A673 (cell line): ENCODE measurements around the gene COMMD4. TPM values are rescaled to one million over a fixed set of nuclear protein-coding genes. Genes with fewer than 3 reads are reported as not detected.
"Not testable (repeated sequence)": the region's sequence is repeated elsewhere in the genome, so short reads cannot be mapped to it uniquely, and the experiment has no call there.

Experiments
- BruUV-seq: library from RNA; stranded (reverse); fragments of 400-500 nt; replicated peaks from 2 replicates; lab custom pipeline; 2021; lab: Mats Ljungman, UMichigan
- CTCF ChIA-PET: fragments of 300-600 bp; sonication (Branson Sonifier 250); formaldehyde crosslinking; loops from one replicate; lab custom pipeline; 2022; ENCODE audit warnings: antibody characterized with exemption; lab: Charles Lee
- POLR2A ChIA-PET: fragments of 300-600 bp; sonication (Branson Sonifier 250); formaldehyde crosslinking; loops from one replicate; lab custom pipeline; 2022; ENCODE audit warnings: antibody characterized with exemption; ENCODE audit not compliant: low non-redundant PET; lab: Charles Lee
- DNase-seq: peaks from one replicate; pipeline ENCODE4 v3.0.0-alpha.2; 2015; ENCODE audit warnings: low spot score
- H3K27ac ChIP-seq: fragments of 200-600 bp; sonication (generic); 2 replicates; pipeline ENCODE4 v1.5.1; 2016; ENCODE audit warnings: mixed run types, low read depth, mild to moderate bottlenecking, mixed read lengths, antibody characterized with exemption, low read length; ENCODE audit not compliant: poor library complexity, severe bottlenecking
- H3K27me3 ChIP-seq: fragments of 200-600 bp; sonication (generic); replicated peaks from 2 replicates; pipeline ENCODE4 v1.6.1; 2017; ENCODE audit warnings: mixed run types, low read depth, mild to moderate bottlenecking, mixed read lengths, antibody characterized with exemption, low read length; ENCODE audit not compliant: insufficient read depth, poor library complexity
- H3K36me3 ChIP-seq: fragments of 200-600 bp; sonication (generic); 2 replicates; pipeline ENCODE4 v1.6.1; 2016; ENCODE audit warnings: mixed run types, mild to moderate bottlenecking, mixed read lengths, antibody characterized with exemption, low read length; ENCODE audit not compliant: insufficient read depth, poor library complexity, severe bottlenecking
- H3K4me1 ChIP-seq: fragments of 200-600 bp; sonication (generic); 2 replicates; pipeline ENCODE4 v1.6.1; 2017; ENCODE audit warnings: mixed run types, mild to moderate bottlenecking, mixed read lengths, antibody characterized with exemption, low read length; ENCODE audit not compliant: insufficient read depth, poor library complexity, severe bottlenecking
- H3K4me3 ChIP-seq: fragments of 200-600 bp; sonication (generic); 2 replicates; pipeline ENCODE4 v1.5.1; 2016; ENCODE audit warnings: low read depth, mixed run types, mild to moderate bottlenecking, mixed read lengths, low read length; ENCODE audit not compliant: poor library complexity, severe bottlenecking
- H3K9me3 ChIP-seq: fragments of 200-600 bp; sonication (generic); 2 replicates; pipeline ENCODE4 v1.6.1; 2016; ENCODE audit warnings: mixed run types, low read depth, mild to moderate bottlenecking, mixed read lengths, antibody characterized with exemption, low read length; ENCODE audit not compliant: poor library complexity, severe bottlenecking
- CTCF ChIP-seq: fragments of 300-800, 200-600 bp; sonication (generic); conservative IDR thresholded peaks from 2 replicates; pipeline ENCODE4 v1.5.1; 2017; ENCODE audit warnings: low read depth, mild to moderate bottlenecking, antibody characterized with exemption, low read length, moderate library complexity, mixed read lengths
- EZH2 ChIP-seq: fragments of 200-600 bp; sonication (generic); IDR thresholded peaks from 2 replicates; pipeline ENCODE4 v1.6.1; 2017; ENCODE audit warnings: borderline replicate concordance, low read depth, mild to moderate bottlenecking, mixed read lengths, antibody characterized with exemption, low read length; ENCODE audit not compliant: poor library complexity, severe bottlenecking
- intact Hi-C: fragments of 100-400 bp; cut with micrococcal nuclease; formaldehyde crosslinking; loops from one replicate; pipeline ENCODE4 v1.10.0; 2022; ENCODE audit not compliant: unreplicated experiment
- total RNA-seq: library from RNA; stranded (reverse); gene quantifications from 2 replicates; pipeline ENCODE4 v1.2.3, GENCODE V29; 2021

COMMD4 gene
- total RNA-seq, 1 experiment from 2014 or later: 109 TPM

- ChIA-PET CTCF (no interaction called here), POLR2A (no interaction called here)
- Histone ChIP-seq H3K27ac (no peak overlapping the region), H3K36me3 (no peaks in the 10 kb centered on the region), H3K27me3 (no peaks in the 10 kb centered on the region), H3K4me1 (no peaks in the 10 kb centered on the region), H3K9me3 (no peaks in the 10 kb centered on the region), H3K4me3 (no peak overlapping the region)
- BruUV-seq: no TSS peak
- no peak for DNase-seq
- intact Hi-C loops: no loop called here
- TF ChIP-seq EZH2 (no peak), CTCF (no peak)
Measured at GRCh38 chr15:75313116-75313845, 22.6 kb upstream of the COMMD4 start.

DNA sequence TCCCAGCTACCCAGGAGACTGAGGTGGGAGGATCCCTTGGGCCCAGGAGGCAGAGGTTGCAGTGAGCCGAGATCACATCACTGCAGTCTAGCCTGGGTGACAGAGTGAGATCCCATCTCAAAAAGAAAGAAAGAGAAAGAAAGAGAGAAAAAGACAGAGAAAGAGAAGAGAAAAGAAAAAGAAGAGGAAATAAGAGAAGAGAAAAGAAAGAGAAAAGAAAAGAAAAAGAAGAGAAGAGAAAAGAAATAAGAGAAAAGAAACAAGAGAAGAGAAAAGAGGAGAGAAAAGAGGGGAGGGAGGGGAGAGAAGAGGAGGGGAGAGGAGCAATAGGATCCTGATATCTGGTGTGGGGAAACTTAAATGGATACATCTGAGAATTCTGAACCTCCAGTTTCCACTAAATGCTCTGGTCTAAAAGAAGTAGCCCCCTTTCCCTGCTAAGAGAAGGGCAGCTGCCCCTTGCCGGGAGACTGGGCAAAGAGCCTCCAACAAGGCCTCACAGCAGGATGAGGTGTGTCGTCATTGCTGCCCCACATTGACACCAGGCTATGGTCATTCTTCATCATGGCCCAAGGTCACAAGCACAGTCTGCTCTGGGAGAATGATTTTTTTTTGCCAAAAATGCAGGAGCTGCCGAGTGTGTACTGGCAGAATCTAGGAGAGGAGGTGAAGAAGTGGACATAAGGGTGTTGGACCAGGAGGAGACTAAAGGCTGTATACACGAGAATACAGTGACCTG is 21.1 kb upstream of the COMMD4 start:
- TF ChIP-seq EZH2: no peak
- no peak for TF ChIP-seq CTCF
- no TSS peak for BruUV-seq
- POLR2A ChIA-PET: no interaction called here

GRCh38 chr15:75319231-75319897 is 16.5 kb upstream of the COMMD4 start:
- H3K4me1 ChIP-seq, POLR2A ChIA-PET, DNase-seq, H3K9me3 ChIP-seq, BruUV-seq, CTCF ChIA-PET, intact Hi-C loops, H3K36me3 ChIP-seq, H3K27me3 ChIP-seq, H3K27ac ChIP-seq, H3K4me3 ChIP-seq: not testable (repeated sequence)

More for the DNA sequence above, 21.1 kb upstream of the COMMD4 start:
- intact Hi-C loops: no loop called here
- H3K4me1 ChIP-seq: no peaks in the 10 kb centered on the region
- DNase-seq: no peak
- no peaks in the 10 kb centered on the region for H3K9me3 ChIP-seq
- CTCF ChIA-PET: interaction anchor here (0.6 kb wide), 1 partner anchor 113 kb away, joined by 3 read pairs; the partner anchor contains the start of gene C15orf39
- no peak overlapping the region for H3K27ac ChIP-seq
- H3K27me3 ChIP-seq: no peaks in the 10 kb centered on the region
- no peaks in the 10 kb centered on the region for H3K36me3 ChIP-seq
- H3K4me3 ChIP-seq: no peak overlapping the region
